H7 (cell line): ENCODE data around the gene EIPR1. TPM values are rescaled to one million over a fixed set of nuclear protein-coding genes. Genes with fewer than 3 reads are reported as not detected.

Experiments used
- DNase-seq: peaks from one replicate; pipeline ENCODE4 v3.0.0; 2012
- H3K27me3 ChIP-seq: 2 replicates; pipeline ENCODE4 v1.6.0; 2011; ENCODE audit warnings: mild to moderate bottlenecking, low read length; ENCODE audit not compliant: control insufficient read depth, insufficient read depth
- H3K36me3 ChIP-seq: replicated peaks from 2 replicates; pipeline ENCODE4 v1.5.1; 2011; ENCODE audit warnings: low read length; ENCODE audit not compliant: control insufficient read depth, insufficient read depth
- H3K4me3 ChIP-seq: 2 replicates; pipeline ENCODE4 v1.5.1; 2011; ENCODE audit warnings: low read depth, mild to moderate bottlenecking, control low read depth, low read length, moderate library complexity; ENCODE audit not compliant: insufficient read depth
- total RNA-seq: library from RNA; depleted of rRNA; stranded (reverse); fragments of >200 nt; shearing (Covaris generic); gene quantifications from 2 replicates; pipeline ENCODE4 v1.2.3, GENCODE V29; 2014

The EIPR1 gene
- total RNA-seq, 1 experiment from 2014 or later, result 60.4 TPM

DNA sequence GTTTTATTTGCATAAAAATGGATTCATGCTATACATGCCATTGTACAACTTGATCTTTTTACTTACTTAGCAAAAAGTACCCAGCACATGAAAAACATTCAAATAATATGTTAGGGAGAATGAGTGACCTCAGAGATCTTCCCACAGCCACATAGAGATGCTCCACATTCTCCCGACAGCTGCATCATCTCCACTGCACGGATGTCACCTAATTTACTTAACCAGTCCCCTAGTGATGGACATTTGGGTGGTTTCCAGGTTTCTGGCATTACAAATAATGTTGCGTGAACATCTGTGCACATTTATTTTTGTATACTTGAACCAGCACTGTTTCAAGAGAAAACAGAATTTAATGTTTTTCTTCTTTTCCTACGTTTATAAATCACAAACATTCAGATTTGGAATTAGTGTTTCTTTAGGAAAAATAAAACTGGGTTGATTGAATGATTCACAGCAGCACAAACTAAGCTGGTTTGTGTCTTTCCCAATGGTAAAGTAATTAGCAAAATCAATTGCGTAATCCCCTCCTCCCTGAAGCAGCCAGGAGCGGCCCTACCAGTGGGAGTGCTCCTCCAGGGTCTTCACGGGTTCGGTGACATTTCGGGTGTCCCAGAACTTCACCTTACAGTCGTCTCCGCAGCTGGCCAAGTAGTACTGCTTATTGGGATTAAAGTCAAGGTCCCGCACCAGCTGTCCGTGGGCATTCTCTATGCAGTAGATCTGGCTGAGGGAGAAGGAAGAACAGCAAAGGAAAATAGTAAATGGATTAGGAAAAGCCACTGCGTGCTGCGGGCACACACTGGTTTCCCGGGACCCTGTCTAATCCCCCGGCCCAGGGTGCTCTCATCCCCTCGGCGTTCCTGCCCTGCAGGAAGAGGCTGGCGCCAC lies 183.9 kb downstream of the EIPR1 start:
- Histone ChIP-seq H3K27me3 (no peaks in the 10 kb centered on the region), H3K4me3 (no peak overlapping the region), H3K36me3 (peaks cover 1% of the 10 kb centered on the region; the same call in 1 of the 2 replicates)
- no peak for DNase-seq

DNA sequence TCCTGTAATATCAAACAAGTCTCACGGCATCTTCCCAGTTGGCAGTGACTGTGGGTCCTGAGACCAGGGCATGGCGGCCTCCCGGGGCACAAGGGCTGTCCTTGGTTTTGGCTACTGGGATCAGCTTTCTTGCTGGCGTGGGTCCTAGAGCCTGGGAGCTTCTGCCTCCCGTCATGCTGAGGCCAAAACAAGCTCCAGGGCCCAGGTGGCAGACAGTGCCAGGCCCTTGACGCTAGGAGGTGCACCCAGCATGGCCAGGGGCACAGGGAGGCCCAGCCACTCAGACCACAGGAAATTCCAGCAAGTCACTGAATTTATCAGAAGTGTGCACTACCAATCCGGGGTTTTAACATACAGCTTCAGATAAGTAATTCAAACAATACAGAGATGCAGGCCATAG lies 184.7 kb downstream of the EIPR1 start:
- peaks cover 1% of the 10 kb centered on the region; the same call in 1 of the 2 replicates for H3K36me3 ChIP-seq
- H3K27me3 ChIP-seq, result no peaks in the 10 kb centered on the region
- no peak overlapping the region for H3K4me3 ChIP-seq
- DNase-seq, result no peak

DNA sequence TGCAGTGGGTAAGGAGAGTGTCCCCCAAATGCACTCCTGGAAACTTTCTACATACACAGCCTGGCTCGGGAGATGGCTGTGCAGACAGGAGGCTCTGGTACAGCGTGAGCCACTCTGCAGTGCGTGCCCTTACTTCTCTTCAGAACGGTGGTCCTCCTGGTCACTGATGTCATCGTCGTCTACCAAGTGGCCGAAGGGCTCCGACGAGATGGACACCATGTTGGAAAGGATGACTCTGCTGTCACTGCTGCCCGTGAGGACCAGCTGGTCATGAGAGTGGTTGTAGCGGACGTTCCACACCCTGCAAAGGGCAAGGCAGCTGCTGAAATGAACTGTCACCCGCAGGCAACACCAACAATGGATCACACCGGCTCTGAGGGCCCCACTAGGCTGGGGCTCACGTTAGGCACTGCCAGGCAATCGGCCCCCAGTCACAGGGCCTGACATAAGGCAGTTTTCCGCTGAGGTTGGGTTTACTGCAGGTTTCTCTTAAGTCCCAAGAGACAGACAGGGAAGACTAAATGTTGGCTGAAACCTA lies 185.3 kb downstream of the EIPR1 start:
- DNase-seq, result no peak
- Histone ChIP-seq H3K36me3 (peaks cover 1% of the 10 kb centered on the region; the same call in 1 of the 2 replicates), H3K4me3 (no peak overlapping the region), H3K27me3 (no peaks in the 10 kb centered on the region)

DNA sequence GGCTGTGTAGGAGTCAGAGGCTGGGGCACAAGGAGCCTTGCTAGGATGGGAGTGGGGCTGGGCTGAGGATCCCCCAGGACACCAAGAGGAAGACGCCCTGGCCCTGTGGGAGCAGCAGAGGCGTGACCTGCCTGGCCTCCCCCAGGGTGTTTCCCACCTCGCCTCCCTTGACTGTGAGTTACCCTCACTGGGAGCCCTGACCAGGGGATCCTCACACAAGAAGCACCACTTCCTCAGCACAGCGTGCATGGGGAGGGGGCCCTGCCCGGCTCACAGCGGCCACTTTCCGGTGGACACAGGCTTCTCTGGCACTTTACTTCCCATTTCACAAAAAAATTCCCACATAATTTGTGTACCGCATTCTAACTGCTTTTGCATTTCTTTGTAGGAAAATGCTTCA lies 187.7 kb downstream of the EIPR1 start:
- H3K36me3 ChIP-seq, result peaks cover 1% of the 10 kb centered on the region; the same call in 1 of the 2 replicates
- H3K27me3 ChIP-seq, result no peaks in the 10 kb centered on the region
- DNase-seq, result no peak
- no peak overlapping the region for H3K4me3 ChIP-seq

DNA sequence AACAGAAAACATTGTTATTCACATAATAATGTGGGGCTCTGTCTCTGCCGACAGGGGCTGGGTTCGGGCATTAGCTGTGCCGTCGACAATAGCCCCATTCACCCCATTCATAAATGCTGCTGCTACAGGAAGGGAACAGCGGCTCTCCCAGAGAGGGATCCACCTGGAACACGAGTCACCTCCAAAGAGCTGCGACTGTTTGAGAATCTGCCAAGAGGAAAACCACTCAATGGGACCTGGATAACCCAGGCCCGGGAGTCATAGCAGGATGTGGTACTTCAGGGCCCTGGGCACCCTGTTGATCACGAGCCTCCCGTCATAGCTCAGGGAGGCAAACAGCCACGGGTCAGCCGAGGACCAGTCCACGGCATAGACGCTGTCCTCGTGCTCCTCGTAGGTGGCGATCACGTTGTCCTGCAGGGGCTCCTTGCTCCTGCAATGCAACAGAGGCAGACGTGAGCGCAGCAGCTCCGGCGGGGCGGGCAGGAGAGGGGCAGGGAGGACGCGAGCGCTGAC lies 188.5 kb downstream of the EIPR1 start:
- Histone ChIP-seq H3K36me3 (peaks cover 1% of the 10 kb centered on the region; the same call in 1 of the 2 replicates), H3K4me3 (no peak overlapping the region), H3K27me3 (no peaks in the 10 kb centered on the region)
- no peak for DNase-seq

DNA sequence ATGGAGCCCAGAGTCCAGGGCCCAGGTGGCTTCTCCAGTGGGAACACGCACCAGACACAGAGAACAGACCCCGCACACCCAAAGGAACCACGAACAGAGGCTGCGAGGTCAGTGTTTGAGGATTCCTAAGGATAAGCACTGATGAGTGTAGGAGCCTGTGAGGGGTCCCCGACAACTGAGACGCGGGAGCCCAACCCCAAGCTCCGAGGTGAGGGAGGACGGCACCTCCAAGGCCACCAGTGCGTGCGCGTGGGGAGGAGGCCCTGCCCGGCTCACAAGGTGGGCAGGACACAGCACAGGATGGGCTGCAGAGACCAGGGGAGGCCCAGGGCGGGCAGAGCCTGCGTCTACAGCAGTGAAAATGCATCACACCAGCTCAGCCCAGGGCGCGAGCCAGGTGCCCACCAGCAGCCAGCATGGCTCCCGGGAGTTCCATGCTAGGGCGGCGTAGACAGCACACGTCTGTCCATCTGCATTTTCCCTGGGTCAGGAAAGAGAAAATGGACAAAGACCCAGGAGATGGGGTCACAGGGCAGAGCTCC lies 189.1 kb downstream of the EIPR1 start:
- no peaks in the 10 kb centered on the region for H3K27me3 ChIP-seq
- H3K36me3 ChIP-seq, result peaks cover 1% of the 10 kb centered on the region; the same call in 1 of the 2 replicates
- H3K4me3 ChIP-seq, result no peak overlapping the region
- DNase-seq, result no peak

DNA sequence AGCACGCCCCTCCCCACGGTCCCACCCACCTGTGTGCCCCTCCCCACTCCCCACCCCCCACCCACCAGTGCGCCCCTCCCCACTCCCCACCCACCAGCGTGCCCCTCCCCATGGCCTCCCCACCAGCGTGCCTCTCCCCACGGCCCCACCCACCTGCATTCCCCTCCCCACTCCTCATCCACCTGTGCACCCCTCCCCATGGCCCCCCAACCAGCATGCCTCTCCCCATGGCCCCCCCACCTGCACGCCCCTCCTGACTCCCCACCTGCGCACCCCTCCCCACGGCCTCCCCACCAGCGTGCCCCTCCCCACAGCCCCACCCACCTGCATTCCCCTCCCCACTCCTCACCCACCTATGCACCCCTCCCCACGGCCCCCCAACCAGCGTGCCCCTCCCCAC lies 190.2 kb downstream of the EIPR1 start:
- DNase-seq, result no peak
- H3K4me3 ChIP-seq, result no peak overlapping the region
- H3K27me3 ChIP-seq, result no peaks in the 10 kb centered on the region
- H3K36me3 ChIP-seq, result peaks cover 1% of the 10 kb centered on the region; the same call in 1 of the 2 replicates

DNA sequence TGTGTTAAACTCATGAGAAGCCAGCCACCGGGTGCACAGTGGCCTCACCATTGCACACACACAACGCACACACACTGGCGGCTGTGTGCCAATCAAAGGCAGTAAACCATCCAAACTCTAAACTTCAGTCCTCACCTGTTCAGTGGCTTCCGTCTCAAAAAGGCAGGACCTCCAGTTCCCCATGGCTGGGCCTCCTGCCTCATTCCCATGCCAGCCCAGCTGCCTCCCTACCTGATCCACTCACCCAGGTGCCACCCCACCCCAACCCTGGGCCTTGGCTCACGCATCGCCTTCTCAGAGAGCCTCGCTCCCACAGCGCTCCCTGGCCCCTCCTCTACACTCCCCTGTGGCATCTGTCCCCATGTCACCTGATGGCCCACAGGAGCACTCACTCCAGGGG lies 190.9 kb downstream of the EIPR1 start:
- Histone ChIP-seq H3K36me3 (no peaks in the 10 kb centered on the region; the same call in 1 of the 2 replicates), H3K27me3 (no peaks in the 10 kb centered on the region), H3K4me3 (no peak overlapping the region)
- DNase-seq, result no peak

DNA sequence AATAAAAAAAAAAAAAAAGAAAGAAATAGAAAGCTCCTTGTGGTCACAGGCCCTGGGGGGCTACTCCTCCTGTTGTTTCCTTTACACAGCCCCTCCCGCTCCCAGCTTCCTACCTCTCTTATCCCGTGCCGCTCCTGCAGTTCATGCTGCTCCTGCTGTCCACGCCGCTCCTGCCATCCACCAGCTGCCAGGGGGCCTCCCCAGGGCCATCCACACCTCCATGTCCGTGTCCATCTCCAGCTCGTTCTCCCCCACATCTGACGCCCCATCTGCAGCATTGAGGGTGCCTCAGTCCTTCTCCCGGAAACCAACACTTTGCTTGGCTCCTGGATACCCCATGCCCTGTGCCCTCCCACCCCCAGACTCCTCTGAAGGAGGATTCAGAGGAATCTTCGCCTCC lies 191.7 kb downstream of the EIPR1 start:
- no peak overlapping the region for H3K4me3 ChIP-seq
- H3K27me3 ChIP-seq, result no peaks in the 10 kb centered on the region
- DNase-seq, result no peak
- H3K36me3 ChIP-seq, result no peaks in the 10 kb centered on the region; the same call in 1 of the 2 replicates

DNA sequence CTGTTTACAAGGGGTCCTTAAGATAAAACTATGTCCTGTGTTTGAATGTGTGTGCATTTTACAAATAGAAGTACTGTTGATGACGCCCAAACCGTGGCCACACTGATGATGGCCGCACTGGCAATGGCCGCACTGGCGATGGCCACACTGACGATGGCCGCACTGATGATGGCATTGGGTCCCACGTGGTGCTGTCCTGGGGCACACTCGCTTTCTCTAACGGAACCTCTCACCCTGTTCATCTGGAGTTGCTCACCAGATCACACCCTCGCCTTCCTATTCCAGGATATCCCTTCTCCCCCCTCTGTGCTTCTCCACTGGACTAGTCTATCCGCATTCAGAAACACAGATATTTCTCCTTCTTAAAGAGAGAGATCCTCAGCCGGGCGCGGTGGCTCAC lies 192.4 kb downstream of the EIPR1 start:
- DNase-seq, result no peak
- Histone ChIP-seq H3K4me3 (no peak overlapping the region), H3K36me3 (no peaks in the 10 kb centered on the region; the same call in 1 of the 2 replicates), H3K27me3 (no peaks in the 10 kb centered on the region)

DNA sequence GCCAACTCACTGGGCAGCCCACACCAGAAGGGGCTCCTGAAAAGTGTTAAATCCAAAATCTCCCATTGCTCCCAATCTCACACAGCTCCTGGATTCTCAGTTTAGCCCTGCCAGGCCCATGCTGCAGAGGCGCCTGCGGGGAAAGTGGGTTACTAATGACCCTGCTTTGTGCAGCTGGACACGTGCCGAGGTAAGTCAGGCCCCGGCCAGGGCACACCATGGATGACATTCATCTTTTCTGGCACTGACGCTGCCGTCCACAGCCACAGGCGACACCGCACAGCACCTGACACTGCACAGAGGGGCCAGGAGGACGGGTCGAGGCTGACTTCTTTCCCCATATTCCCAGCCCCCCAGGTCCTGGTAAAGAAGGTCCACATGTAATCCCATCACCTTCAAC lies 193.5 kb downstream of the EIPR1 start:
- no peak overlapping the region for H3K4me3 ChIP-seq
- no peaks in the 10 kb centered on the region for H3K27me3 ChIP-seq
- H3K36me3 ChIP-seq, result no peaks in the 10 kb centered on the region; the same call in 1 of the 2 replicates
- DNase-seq, result no peak

DNA sequence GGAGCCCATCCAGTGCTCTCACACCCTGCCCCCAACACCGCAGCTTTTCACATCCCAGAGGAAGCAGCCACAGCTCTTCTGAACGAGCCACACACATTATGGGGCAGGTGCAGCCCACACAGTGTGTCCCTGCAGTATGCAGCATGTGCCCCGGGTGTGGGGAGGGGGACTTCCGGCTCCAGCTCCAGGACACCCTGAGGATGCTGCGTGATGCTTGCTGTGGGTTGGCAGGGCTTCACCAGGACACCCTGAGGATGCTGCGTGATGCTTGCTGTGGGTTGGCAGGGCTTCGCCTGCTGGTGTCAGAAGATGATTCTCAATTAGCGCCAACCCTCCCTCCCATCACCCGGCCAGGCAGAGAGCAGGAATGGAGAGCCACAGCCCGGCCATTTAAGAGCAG lies 193.9 kb downstream of the EIPR1 start:
- no peaks in the 10 kb centered on the region for H3K27me3 ChIP-seq
- H3K36me3 ChIP-seq, result no peaks in the 10 kb centered on the region; the same call in 1 of the 2 replicates
- no peak for DNase-seq
- H3K4me3 ChIP-seq, result no peak overlapping the region

DNA sequence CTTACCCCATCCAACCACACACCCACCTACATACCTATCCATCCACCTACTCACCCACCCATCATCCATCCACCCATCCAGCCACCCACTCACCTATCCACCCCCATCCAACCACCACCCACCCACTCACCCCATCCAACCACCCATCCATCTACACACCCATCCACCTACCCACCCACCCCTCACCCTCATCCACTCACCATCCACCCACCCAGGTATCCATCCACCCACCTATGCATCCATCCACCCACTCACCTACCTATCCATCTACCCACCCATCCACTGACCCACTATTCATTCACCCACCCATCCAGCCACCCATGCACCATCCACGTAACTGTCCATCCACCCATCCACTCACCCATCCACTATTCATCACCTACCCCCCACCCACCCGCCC lies 194.8 kb downstream of the EIPR1 start:
- no peak for DNase-seq
- no peak overlapping the region for H3K4me3 ChIP-seq
- no peaks in the 10 kb centered on the region; the same call in 1 of the 2 replicates for H3K36me3 ChIP-seq
- no peaks in the 10 kb centered on the region for H3K27me3 ChIP-seq

DNA sequence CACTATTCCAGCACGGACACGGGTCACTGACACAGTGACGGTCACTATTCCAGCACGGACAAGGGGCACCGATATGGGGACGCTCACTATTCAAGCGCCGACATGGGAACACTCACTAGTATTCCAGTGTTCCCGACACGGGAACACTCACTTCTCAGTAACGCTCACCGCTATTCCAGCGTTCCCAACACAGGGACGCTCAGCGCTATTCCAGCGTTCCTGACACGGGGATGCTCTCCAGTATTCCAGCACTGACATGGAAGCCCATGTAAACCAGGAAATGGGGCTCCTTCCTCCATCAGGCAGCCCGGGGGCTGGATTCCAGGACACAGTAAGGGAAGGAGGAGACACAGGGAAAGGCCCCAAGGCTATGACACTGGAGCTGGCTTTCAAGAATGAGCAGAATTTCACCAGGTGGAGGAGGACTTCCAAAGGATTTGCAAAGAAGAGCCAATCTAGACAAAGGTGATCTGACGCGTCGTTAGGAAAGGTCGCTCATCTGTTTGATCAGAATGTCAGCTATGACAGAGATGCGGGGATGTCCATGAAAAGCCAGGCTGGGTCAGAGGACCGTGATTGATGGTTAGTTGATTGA lies 196.1 kb downstream of the EIPR1 start:
- no peak for DNase-seq
- Histone ChIP-seq H3K4me3 (no peak overlapping the region), H3K27me3 (no peaks in the 10 kb centered on the region), H3K36me3 (no peaks in the 10 kb centered on the region)
